Measurements from ENCODE around the gene NAAA. TPM values are rescaled to one million over a fixed set of nuclear protein-coding genes. Genes with fewer than 3 reads are reported as not detected.

The NAAA gene
- total and polyA plus RNA-seq, 9 of the 15 experiments (the other 6 are each of a cell fraction or from before 2014, with no cell fraction given): 1.3 to 7.9 (median 5.9) TPM

- no peak for TF ChIP-seq ZNF518B (CRISPR knock-in tag; IDR thresholded peaks at IDR 0.05)
- TF ChIP-seq SETDB1 (IDR thresholded peaks at IDR 0.05; ENCODE audit: low read length): no peak
- no peak for TF ChIP-seq ZNF347 (CRISPR knock-in tag; IDR thresholded peaks at IDR 0.05; ENCODE audit: low read depth)
- peak; percentile 37 to 47 for TF ChIP-seq RAD21 (CRISPR knock-in tag; conservative IDR thresholded peaks at IDR 0.05 in 1 of 2, IDR thresholded peaks at IDR 0.05 in 1 of 2)
- TF ChIP-seq STAT6 (CRISPR knock-in tag; IDR thresholded peaks at IDR 0.05): no peak
- TF ChIP-seq SLC30A9 (CRISPR knock-in tag; IDR thresholded peaks at IDR 0.05): no peak
- no peak for TF ChIP-seq TRIM28 (IDR thresholded peaks at IDR 0.05)
- no peak for TF ChIP-seq PML (IDR thresholded peaks at IDR 0.05; ENCODE audit: low read length)
- TF ChIP-seq TEAD1 (CRISPR knock-in tag; IDR thresholded peaks at IDR 0.05): 0 out of 4 replicates have a peak, but pooled peaks of 1 of the 2 experiments have one; percentile 29
- TF ChIP-seq MXD1 (CRISPR knock-in tag; IDR thresholded peaks at IDR 0.05; ENCODE audit: borderline replicate concordance, poor library complexity, severe bottlenecking): no peak
- TF ChIP-seq TFAM (CRISPR knock-in tag; conservative IDR thresholded peaks at IDR 0.05): no peak
- no peak for TF ChIP-seq NR1H2 (CRISPR knock-in tag; IDR thresholded peaks at IDR 0.05)
- TF ChIP-seq NFE2L1 (tag; IDR thresholded peaks at IDR 0.05; ENCODE audit: borderline replicate concordance, low read depth): no peak
- no peak for TF ChIP-seq ZNF282 (CRISPR knock-in tag; IDR thresholded peaks at IDR 0.05)
- no peak for TF ChIP-seq PPARD (CRISPR knock-in tag; IDR thresholded peaks at IDR 0.05)
- no peak for TF ChIP-seq ZNF232 (CRISPR knock-in tag; IDR thresholded peaks at IDR 0.05)
- TF ChIP-seq MTA1 (IDR thresholded peaks at IDR 0.05; ENCODE audit: borderline replicate concordance): no peak
- no peak for TF ChIP-seq TRIM25 (IDR thresholded peaks at IDR 0.05; ENCODE audit: borderline replicate concordance)
- TF ChIP-seq ZNF197 (CRISPR knock-in tag; IDR thresholded peaks at IDR 0.05; ENCODE audit: low read depth): no peak
Measured at GRCh38 chr4:75895744-75896314, 45.0 kb downstream of the NAAA start (continued).

All from K562 (cell line).